Measurements from ENCODE around the gene NDUFA13. TPM values are rescaled to one million over a fixed set of nuclear protein-coding genes. Genes with fewer than 3 reads are reported as not detected.

The NDUFA13 gene
- total and polyA plus RNA-seq, 11 donors = 101 to 1,476 (median 960) TPM

DNA sequence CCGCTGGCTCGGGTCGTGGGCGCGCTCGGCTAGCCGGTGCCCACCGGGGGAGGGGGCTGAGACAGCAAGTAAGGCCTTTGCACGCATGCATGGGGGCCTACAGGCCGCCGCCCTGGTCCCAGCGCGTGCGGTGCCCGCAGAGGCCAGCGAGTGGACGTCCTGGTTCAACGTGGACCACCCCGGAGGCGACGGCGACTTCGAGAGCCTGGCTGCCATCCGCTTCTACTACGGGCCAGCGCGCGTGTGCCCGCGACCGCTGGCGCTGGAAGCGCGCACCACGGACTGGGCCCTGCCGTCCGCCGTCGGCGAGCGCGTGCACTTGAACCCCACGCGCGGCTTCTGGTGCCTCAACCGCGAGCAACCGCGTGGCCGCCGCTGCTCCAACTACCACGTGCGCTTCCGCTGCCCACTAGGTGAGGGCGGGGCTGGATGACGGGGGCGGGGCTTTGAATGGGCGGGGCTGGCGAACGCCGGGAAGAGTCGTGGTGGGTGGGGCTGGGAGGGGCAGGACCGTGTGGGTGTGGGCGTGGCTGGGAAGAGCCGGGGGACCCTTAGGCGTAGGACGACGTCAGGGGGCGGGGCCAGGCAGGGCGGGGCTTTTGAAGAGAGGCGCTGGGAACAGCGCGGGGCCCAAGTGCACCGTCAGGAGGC is 24.2 kb downstream of the NDUFA13 start:
- Histone ChIP-seq H3K9me3 (no peaks in the 10 kb centered on the region), H3K4me1 (peaks cover 4 to 31% (median 14%) of the 10 kb centered on the region in 12 donors), H3K4me3 (peak overlapping the region in 4 of 12 donors; percentile 12 to 37 (median 26)), H3K27me3 (peaks cover 23 to 72% (median 33%) of the 10 kb centered on the region in 9 donors), H3K36me3 (peaks cover 0 to 4% (median 0%) of the 10 kb centered on the region in 9 donors), H3K27ac (no peak overlapping the region)
- ATAC-seq (peak in 3 of 4 donors; percentile 9 to 52 (median 46)), DNase-seq (peak; percentile 46 to 85 (median 66))
- intact Hi-C loops (cut with DNase I) = no loop called here
- WGBS, 4 donors = 5 to 25% (median 12%) methylated on average over 11 to 74 of the region's 74 CpGs
- TF ChIP-seq, protein P1, sequence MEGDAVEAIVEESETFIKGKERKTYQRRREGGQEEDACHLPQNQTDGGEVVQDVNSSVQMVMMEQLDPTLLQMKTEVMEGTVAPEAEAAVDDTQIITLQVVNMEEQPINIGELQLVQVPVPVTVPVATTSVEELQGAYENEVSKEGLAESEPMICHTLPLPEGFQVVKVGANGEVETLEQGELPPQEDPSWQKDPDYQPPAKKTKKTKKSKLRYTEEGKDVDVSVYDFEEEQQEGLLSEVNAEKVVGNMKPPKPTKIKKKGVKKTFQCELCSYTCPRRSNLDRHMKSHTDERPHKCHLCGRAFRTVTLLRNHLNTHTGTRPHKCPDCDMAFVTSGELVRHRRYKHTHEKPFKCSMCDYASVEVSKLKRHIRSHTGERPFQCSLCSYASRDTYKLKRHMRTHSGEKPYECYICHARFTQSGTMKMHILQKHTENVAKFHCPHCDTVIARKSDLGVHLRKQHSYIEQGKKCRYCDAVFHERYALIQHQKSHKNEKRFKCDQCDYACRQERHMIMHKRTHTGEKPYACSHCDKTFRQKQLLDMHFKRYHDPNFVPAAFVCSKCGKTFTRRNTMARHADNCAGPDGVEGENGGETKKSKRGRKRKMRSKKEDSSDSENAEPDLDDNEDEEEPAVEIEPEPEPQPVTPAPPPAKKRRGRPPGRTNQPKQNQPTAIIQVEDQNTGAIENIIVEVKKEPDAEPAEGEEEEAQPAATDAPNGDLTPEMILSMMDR (IDR thresholded peaks at IDR 0.05) = no peak
- TF ChIP-seq POLR2A (IDR thresholded peaks at IDR 0.05) = no peak

GRCh38 chr19:19540715-19541515 is 24.9 kb downstream of the NDUFA13 start:
- H3K27ac ChIP-seq = no peak overlapping the region
- intact Hi-C loops (cut with DNase I) = no loop called here
- H3K27me3 ChIP-seq = peaks cover 23 to 79% (median 33%) of the 10 kb centered on the region in 9 donors
- DNase-seq (no peak), ATAC-seq (peak in 1 of 4 donors; percentile 32)
- 3 to 5% (median 4%) methylated on average over 15 to 45 of the region's 45 CpGs for WGBS, 4 donors
- H3K9me3 ChIP-seq = no peaks in the 10 kb centered on the region
- H3K36me3 ChIP-seq = no peaks in the 10 kb centered on the region
- peaks cover 4 to 31% (median 14%) of the 10 kb centered on the region in 12 donors for H3K4me1 ChIP-seq
- TF ChIP-seq, protein P1 (IDR thresholded peaks at IDR 0.05) = no peak
- TF ChIP-seq POLR2A (IDR thresholded peaks at IDR 0.05) = no peak
- peak overlapping the region in 5 of 12 donors; percentile 5 to 37 (median 21) for H3K4me3 ChIP-seq

DNA sequence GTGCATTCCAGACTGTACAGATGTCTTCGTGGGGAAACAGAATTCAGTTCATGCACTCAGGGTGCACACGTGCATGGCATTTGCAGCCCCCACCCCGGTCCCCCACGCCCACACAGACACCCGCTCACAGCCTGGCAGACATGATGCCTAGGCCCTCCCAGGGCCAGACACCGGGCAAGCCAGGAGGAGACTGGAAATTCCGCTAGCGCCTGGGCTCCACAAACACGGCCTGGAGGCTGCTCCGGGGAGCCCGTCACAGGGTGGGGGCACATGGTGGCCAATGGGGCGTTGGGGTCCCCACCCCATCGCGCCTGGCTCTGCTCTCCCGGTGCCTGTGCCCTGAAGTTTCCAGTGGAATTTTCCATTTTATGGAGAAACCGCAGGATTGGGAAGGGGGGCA is 25.6 kb downstream of the NDUFA13 start:
- DNase-seq = no peak
- H3K27ac ChIP-seq = no peak overlapping the region
- peaks cover 23 to 84% (median 33%) of the 10 kb centered on the region in 9 donors for H3K27me3 ChIP-seq
- intact Hi-C loops (cut with DNase I) = no loop called here
- no peak overlapping the region for H3K4me3 ChIP-seq
- H3K4me1 ChIP-seq = peaks cover 4 to 36% (median 14%) of the 10 kb centered on the region in 12 donors
- ATAC-seq = no peak
- no peaks in the 10 kb centered on the region for H3K9me3 ChIP-seq
- TF ChIP-seq, protein P1 (IDR thresholded peaks at IDR 0.05) = no peak
- no peak for TF ChIP-seq POLR2A (IDR thresholded peaks at IDR 0.05)
- no peaks in the 10 kb centered on the region for H3K36me3 ChIP-seq
- 83 to 97% (median 84%) methylated on average over 12 to 16 of the region's 16 CpGs for WGBS, 4 donors

DNA sequence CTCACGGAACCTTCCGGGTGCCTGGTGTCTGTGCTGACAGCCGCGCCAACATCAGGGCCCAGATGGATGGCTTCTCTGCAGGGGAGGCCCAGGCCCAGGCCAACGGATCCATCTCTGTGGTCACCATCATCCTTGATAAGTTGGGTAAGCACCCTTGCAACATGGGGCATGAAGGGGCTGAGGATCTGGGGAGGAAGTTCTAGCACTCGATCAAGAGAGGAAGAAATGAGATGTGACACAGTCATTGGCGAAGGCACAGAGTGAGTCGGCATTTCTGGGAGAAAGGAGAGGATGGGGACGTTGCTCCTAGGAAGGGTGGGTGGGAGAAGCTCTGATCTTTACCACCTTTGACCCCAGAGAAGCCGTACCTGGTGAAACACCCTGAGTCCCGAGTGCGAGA is 26.5 kb downstream of the NDUFA13 start:
- Histone ChIP-seq H3K4me1 (peaks cover 4 to 45% (median 21%) of the 10 kb centered on the region in 12 donors), H3K36me3 (no peaks in the 10 kb centered on the region), H3K27me3 (peaks cover 23 to 84% (median 33%) of the 10 kb centered on the region in 9 donors), H3K27ac (no peak overlapping the region), H3K9me3 (no peaks in the 10 kb centered on the region), H3K4me3 (no peak overlapping the region)
- intact Hi-C loops (cut with DNase I) = no loop called here
- no peak for DNase-seq
- no peak for TF ChIP-seq POLR2A (IDR thresholded peaks at IDR 0.05)
- TF ChIP-seq, protein P1 (IDR thresholded peaks at IDR 0.05) = no peak
- 83 to 90% (median 88%) methylated on average over 12 of the region's 12 CpGs for WGBS, 4 donors
- no peak for ATAC-seq

Measured in heart left ventricle (tissue), 16 donors.